GM18909 (cell line): ENCODE results near the gene AP3B2.

Source experiments
- ATAC-seq: cut with Tn5 transposase; IDR thresholded peaks from one replicate; pipeline ENCODE4 v1.9.1; 2021; ENCODE audit warnings: mild to moderate bottlenecking; ENCODE audit not compliant: unreplicated experiment, poor library complexity

The AP3B2 gene

GRCh38 chr15:82697735-82698407, 11.8 kb downstream of the AP3B2 start:
- no peak for ATAC-seq

GRCh38 chr15:82692171-82692570, 17.5 kb downstream of the AP3B2 start:
- no peak for ATAC-seq

GRCh38 chr15:82689147-82689546, 20.5 kb downstream of the AP3B2 start:
- no peak for ATAC-seq

- no peak for ATAC-seq
These were observed 21.0 kb downstream of the AP3B2 start for GRCh38 chr15:82688691-82689090.

- no peak for ATAC-seq
These were observed 28.3 kb downstream of the AP3B2 start for GRCh38 chr15:82681371-82681770.

- ATAC-seq, result peak; percentile 85
These were observed 29.2 kb downstream of the AP3B2 start for GRCh38 chr15:82680200-82681102.

- ATAC-seq, result no peak
These were observed 30.0 kb downstream of the AP3B2 start for GRCh38 chr15:82679626-82680199.

GRCh38 chr15:82677720-82678323, 31.9 kb downstream of the AP3B2 start:
- no peak for ATAC-seq

GRCh38 chr15:82674873-82675272, 34.8 kb downstream of the AP3B2 start:
- no peak for ATAC-seq

- ATAC-seq, result no peak
These were observed 39.0 kb downstream of the AP3B2 start for GRCh38 chr15:82670699-82671098.

- no peak for ATAC-seq
These were observed 43.1 kb downstream of the AP3B2 start for GRCh38 chr15:82666606-82667005.

- no peak for ATAC-seq
These were observed 45.7 kb downstream of the AP3B2 start for GRCh38 chr15:82664021-82664420.

GRCh38 chr15:82663186-82663600, 46.5 kb downstream of the AP3B2 start:
- ATAC-seq, result no peak

GRCh38 chr15:82662641-82663040, 47.0 kb downstream of the AP3B2 start:
- ATAC-seq, result no peak

GRCh38 chr15:82660378-82660777, 49.3 kb downstream of the AP3B2 start:
- no peak for ATAC-seq

- no peak for ATAC-seq
These were observed 52.9 kb downstream of the AP3B2 start for GRCh38 chr15:82656641-82657266.

GRCh38 chr15:82655606-82656005, 54.1 kb downstream of the AP3B2 start:
- no peak for ATAC-seq

- no peak for ATAC-seq
These were observed 56.0 kb downstream of the AP3B2 start for GRCh38 chr15:82653483-82654168.

- no peak for ATAC-seq
These were observed 58.0 kb downstream of the AP3B2 start for GRCh38 chr15:82651708-82652107.
